Immature natural killer cell (primary cell): ENCODE measurements around the gene CCDC43. TPM values are rescaled to one million over a fixed set of nuclear protein-coding genes. Genes with fewer than 3 reads are reported as not detected.
A peak's percentile ranks its signal among the peaks of the same experiment; 100 is the strongest.
"Not testable (repeated sequence)": the region's sequence is repeated elsewhere in the genome, so short reads cannot be mapped to it uniquely, and the experiment has no call there.

Source experiments
- DNase-seq, 3 donors: peaks; one replicate each; pipeline ENCODE4 v3.0.0; 2022; ENCODE audit warnings: mixed read lengths in 1 of 3
- H3K27ac Mint-ChIP-seq, 6 donors: one replicate each; pipeline ENCODE4 v1.8.0; 2020; ENCODE audit warnings: mixed read lengths in 6 of 6, mild to moderate bottlenecking in 5 of 6, inconsistent platforms in 4 of 6, moderate library complexity in 3 of 6
- H3K27me3 Mint-ChIP-seq, 3 donors: one replicate each; pipeline ENCODE4 v1.8.0; 2020 to 2021; ENCODE audit warnings: low read depth in 3 of 3, mild to moderate bottlenecking in 3 of 3, mixed read lengths in 3 of 3, moderate library complexity in 3 of 3, inconsistent platforms in 1 of 3
- H3K36me3 Mint-ChIP-seq, 3 donors: one replicate each; pipeline ENCODE4 v1.8.0; 2020; ENCODE audit warnings: mixed read lengths in 3 of 3, inconsistent platforms in 2 of 3, mild to moderate bottlenecking in 2 of 3
- H3K4me1 Mint-ChIP-seq, 2 donors: one replicate each; pipeline ENCODE4 v1.8.0; 2020; ENCODE audit warnings: inconsistent platforms in 2 of 2, mild to moderate bottlenecking in 2 of 2, mixed read lengths in 2 of 2, moderate library complexity in 1 of 2
- H3K4me3 Mint-ChIP-seq, 5 donors: one replicate each; pipeline ENCODE4 v1.8.0; 2020; ENCODE audit warnings: mild to moderate bottlenecking in 5 of 5, mixed read lengths in 5 of 5, inconsistent platforms in 3 of 5, moderate library complexity in 3 of 5
- H3K9me3 Mint-ChIP-seq, 6 donors: one replicate each; pipeline ENCODE4 v1.8.0; 2020; ENCODE audit warnings: mild to moderate bottlenecking in 6 of 6, mixed read lengths in 6 of 6, inconsistent platforms in 4 of 6, moderate library complexity in 3 of 6
- polyA plus RNA-seq, 3 donors: library from polyadenylated mRNA; unstranded; fragments of 300-500 nt; fragmentation: Illumina TruSeq; gene quantifications; one replicate each; pipeline ENCODE4 v1.2.3, GENCODE V29; 2021

Gene CCDC43
- polyA plus RNA-seq, 3 donors from 2014 or later: 9.7 to 19.6 (median 11.4) TPM

- no peaks in the 10 kb centered on the region for H3K36me3 Mint-ChIP-seq
- peaks cover 5 to 6% of the 10 kb centered on the region in 2 donors for H3K4me1 Mint-ChIP-seq
- H3K4me3 Mint-ChIP-seq: no peak overlapping the region
- no peak overlapping the region for H3K27ac Mint-ChIP-seq
- no peak for DNase-seq
- H3K9me3 Mint-ChIP-seq: no peaks in the 10 kb centered on the region
- peaks cover 3 to 24% (median 17%) of the 10 kb centered on the region in 3 donors for H3K27me3 Mint-ChIP-seq
Measured at GRCh38 chr17:44653954-44654353, 35.6 kb downstream of the CCDC43 start.

GRCh38 chr17:44653384-44653783 lies 36.2 kb downstream of the CCDC43 start:
- Mint-ChIP-seq H3K27ac (no peak overlapping the region), H3K36me3 (no peaks in the 10 kb centered on the region), H3K9me3 (no peaks in the 10 kb centered on the region), H3K27me3 (peaks cover 3 to 24% (median 17%) of the 10 kb centered on the region in 3 donors), H3K4me1 (peaks cover 5 to 6% of the 10 kb centered on the region in 2 donors), H3K4me3 (no peak overlapping the region)
- DNase-seq: no peak

DNA sequence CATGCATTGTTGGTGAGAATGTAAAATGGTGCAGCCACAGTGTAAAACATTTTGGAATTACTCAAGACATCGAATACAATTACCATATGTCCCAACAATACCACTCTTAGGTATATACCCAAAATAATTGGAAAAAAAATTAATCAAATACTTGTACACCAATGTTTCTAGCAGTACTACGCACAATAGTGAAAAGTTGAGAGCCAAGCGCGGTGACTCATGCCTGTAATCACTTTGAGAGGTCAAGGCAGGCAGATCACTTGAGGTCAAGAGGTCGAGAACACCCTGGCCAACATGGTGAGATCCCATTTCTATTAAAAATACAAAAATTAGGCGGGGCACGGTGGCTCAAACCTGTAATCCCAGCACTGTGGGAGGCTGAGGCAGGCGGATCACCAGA lies 36.8 kb downstream of the CCDC43 start:
- H3K4me1 Mint-ChIP-seq: peaks cover 5 to 6% of the 10 kb centered on the region in 2 donors
- no peak overlapping the region for H3K4me3 Mint-ChIP-seq
- no peak for DNase-seq
- H3K27ac Mint-ChIP-seq: no peak overlapping the region
- H3K27me3 Mint-ChIP-seq: peaks cover 3 to 24% (median 15%) of the 10 kb centered on the region in 3 donors
- H3K9me3 Mint-ChIP-seq: no peaks in the 10 kb centered on the region
- H3K36me3 Mint-ChIP-seq: no peaks in the 10 kb centered on the region

GRCh38 chr17:44651228-44651627 lies 38.3 kb downstream of the CCDC43 start:
- Mint-ChIP-seq H3K27me3 (peaks cover 4 to 24% (median 7%) of the 10 kb centered on the region in 3 donors), H3K36me3 (no peaks in the 10 kb centered on the region), H3K9me3 (no peaks in the 10 kb centered on the region), H3K4me3 (no peak overlapping the region), H3K27ac (no peak overlapping the region), H3K4me1 (peaks cover 0 to 4% of the 10 kb centered on the region in 2 donors)
- DNase-seq: no peak

DNA sequence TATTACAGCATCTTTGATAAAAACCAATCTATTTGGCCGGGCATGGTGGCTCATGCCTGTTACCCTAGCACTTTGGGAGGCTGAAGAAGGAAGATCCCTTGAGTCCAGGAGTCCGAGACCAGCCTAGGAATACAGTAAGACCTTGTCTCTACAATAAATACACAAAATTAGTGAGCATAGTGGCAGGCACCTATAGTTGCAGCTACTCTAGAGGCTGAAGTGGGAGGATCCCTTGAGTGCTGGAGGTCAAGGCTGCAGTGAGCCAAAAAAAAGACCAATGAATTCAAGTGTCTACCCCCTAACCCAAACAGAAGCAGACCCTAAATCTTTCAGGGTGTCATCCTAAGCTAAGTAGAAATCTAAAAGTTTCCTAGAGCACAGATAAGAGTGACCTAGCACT lies 40.6 kb downstream of the CCDC43 start:
- Mint-ChIP-seq H3K27ac (no peak overlapping the region), H3K36me3 (no peaks in the 10 kb centered on the region), H3K9me3 (no peaks in the 10 kb centered on the region), H3K4me1 (no peaks in the 10 kb centered on the region), H3K4me3 (no peak overlapping the region), H3K27me3 (peaks cover 1 to 8% (median 7%) of the 10 kb centered on the region in 3 donors)
- DNase-seq: no peak

- Mint-ChIP-seq H3K4me3 (no peak overlapping the region), H3K27me3 (peaks cover 1 to 11% (median 2%) of the 10 kb centered on the region in 3 donors)
Measured at GRCh38 chr17:44647736-44648135, 41.8 kb downstream of the CCDC43 start.

GRCh38 chr17:44646280-44646679 lies 43.3 kb downstream of the CCDC43 start:
- no peaks in the 10 kb centered on the region for H3K9me3 Mint-ChIP-seq
- H3K27me3 Mint-ChIP-seq: peaks cover 0 to 9% (median 9%) of the 10 kb centered on the region in 3 donors
- no peaks in the 10 kb centered on the region for H3K36me3 Mint-ChIP-seq

More at GRCh38 chr17:44647736-44648135, 41.8 kb downstream of the CCDC43 start:
- H3K27ac Mint-ChIP-seq: no peak overlapping the region
- no peaks in the 10 kb centered on the region for H3K4me1 Mint-ChIP-seq
- DNase-seq: no peak
- no peaks in the 10 kb centered on the region for H3K9me3 Mint-ChIP-seq
- no peaks in the 10 kb centered on the region for H3K36me3 Mint-ChIP-seq

DNA sequence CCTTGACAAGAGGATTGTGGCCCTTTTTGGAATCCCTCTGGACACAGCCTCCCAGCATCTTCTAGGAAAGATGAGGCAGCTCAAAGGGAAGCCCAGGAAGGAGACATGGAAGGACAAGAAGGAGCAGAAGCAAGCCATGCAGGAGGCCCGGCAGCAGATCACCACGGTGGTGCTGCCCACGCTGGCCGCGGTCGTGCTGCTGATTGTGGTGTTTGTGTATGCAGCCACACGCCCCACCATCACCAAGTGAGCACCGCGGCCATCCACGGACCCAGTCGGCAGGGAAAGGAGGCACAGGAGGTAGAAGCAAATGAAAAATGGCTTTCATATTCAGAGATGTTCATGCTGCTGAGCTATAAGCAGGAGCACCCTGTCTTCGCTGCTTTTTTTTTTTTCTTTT lies 44.2 kb downstream of the CCDC43 start:
- no peak for DNase-seq
- Mint-ChIP-seq H3K36me3 (no peaks in the 10 kb centered on the region), H3K27me3 (peaks cover 0 to 9% (median 9%) of the 10 kb centered on the region in 3 donors), H3K27ac (no peak overlapping the region), H3K9me3 (no peaks in the 10 kb centered on the region), H3K4me1 (no peaks in the 10 kb centered on the region), H3K4me3 (no peak overlapping the region)

More at GRCh38 chr17:44646280-44646679, 43.3 kb downstream of the CCDC43 start:
- Mint-ChIP-seq H3K4me3 (no peak overlapping the region), H3K4me1 (no peaks in the 10 kb centered on the region), H3K27ac (no peak overlapping the region)
- DNase-seq: no peak

GRCh38 chr17:44642834-44643233 lies 46.7 kb downstream of the CCDC43 start:
- Mint-ChIP-seq H3K27me3 (peaks cover 0 to 9% (median 9%) of the 10 kb centered on the region in 3 donors), H3K36me3 (no peaks in the 10 kb centered on the region), H3K9me3 (no peaks in the 10 kb centered on the region), H3K4me1 (no peaks in the 10 kb centered on the region), H3K27ac (peak overlapping the region in 1 of 6 donors; percentile 5), H3K4me3 (no peak overlapping the region)
- no peak for DNase-seq

DNA sequence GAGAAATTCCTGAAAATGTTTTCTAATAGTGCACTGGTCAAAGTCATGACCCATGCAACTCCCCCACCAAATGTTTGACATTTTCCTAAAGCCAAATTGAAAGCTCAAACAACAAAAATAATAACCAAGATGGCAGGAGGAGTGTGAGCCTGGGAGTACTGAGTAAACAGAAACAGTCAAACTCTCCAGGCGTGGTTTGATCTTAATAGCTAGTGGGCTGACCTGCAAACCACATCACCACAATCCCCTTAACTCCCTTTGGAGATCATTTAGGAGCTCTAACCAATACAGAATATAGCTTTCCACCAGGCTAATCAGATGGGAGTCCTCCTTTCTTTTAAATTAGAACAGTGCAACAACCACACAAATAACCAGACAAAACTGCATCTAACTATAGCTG lies 52.5 kb downstream of the CCDC43 start:
- H3K9me3 Mint-ChIP-seq: no peaks in the 10 kb centered on the region
- no peak overlapping the region for H3K4me3 Mint-ChIP-seq
- no peaks in the 10 kb centered on the region for H3K4me1 Mint-ChIP-seq
- H3K36me3 Mint-ChIP-seq: no peaks in the 10 kb centered on the region
- DNase-seq: no peak
- H3K27me3 Mint-ChIP-seq: peaks cover 3 to 8% (median 3%) of the 10 kb centered on the region in 3 donors
- no peak overlapping the region for H3K27ac Mint-ChIP-seq

GRCh38 chr17:44636562-44636961 lies 53.0 kb downstream of the CCDC43 start:
- Mint-ChIP-seq H3K36me3 (no peaks in the 10 kb centered on the region), H3K27ac (no peak overlapping the region), H3K4me1 (no peaks in the 10 kb centered on the region), H3K9me3 (no peaks in the 10 kb centered on the region), H3K27me3 (peaks cover 3 to 6% (median 3%) of the 10 kb centered on the region in 3 donors), H3K4me3 (no peak overlapping the region)
- peak in 2 of 3 donors; percentile 10 to 16 for DNase-seq

GRCh38 chr17:44634401-44634800 lies 55.2 kb downstream of the CCDC43 start:
- DNase-seq, H3K4me1 Mint-ChIP-seq, H3K4me3 Mint-ChIP-seq, H3K27me3 Mint-ChIP-seq, H3K9me3 Mint-ChIP-seq, H3K27ac Mint-ChIP-seq, H3K36me3 Mint-ChIP-seq: not testable (repeated sequence)

DNA sequence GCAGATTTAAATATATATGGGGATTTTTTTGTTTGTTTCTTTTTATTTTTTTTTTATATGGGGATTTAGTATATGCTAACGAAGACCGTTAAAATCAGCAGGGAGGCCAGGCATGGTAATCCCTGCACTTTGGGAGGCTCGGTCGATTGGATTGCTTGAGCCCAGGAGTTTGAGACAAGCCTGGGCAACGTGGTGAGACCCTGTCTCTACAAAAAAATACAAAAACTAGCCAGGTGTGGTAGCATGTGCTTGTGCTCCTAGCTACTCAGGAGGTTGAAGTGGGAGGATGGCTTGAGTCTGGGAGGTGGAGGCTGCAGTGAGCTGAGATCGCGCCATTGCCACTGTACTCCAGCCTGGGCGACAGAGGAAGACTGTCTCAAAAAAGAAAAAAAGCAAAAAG lies 55.6 kb downstream of the CCDC43 start:
- no peaks in the 10 kb centered on the region for H3K9me3 Mint-ChIP-seq
- H3K27ac Mint-ChIP-seq: no peak overlapping the region
- H3K27me3 Mint-ChIP-seq: peaks cover 3 to 7% (median 3%) of the 10 kb centered on the region in 3 donors
- H3K4me3 Mint-ChIP-seq: no peak overlapping the region
- H3K36me3 Mint-ChIP-seq: no peaks in the 10 kb centered on the region
- no peaks in the 10 kb centered on the region for H3K4me1 Mint-ChIP-seq
- no peak for DNase-seq

- no peaks in the 10 kb centered on the region for H3K36me3 Mint-ChIP-seq
Measured at GRCh38 chr17:44630703-44631102, 58.9 kb downstream of the CCDC43 start.

GRCh38 chr17:44629314-44629713 lies 60.3 kb downstream of the CCDC43 start:
- Mint-ChIP-seq H3K36me3 (no peaks in the 10 kb centered on the region), H3K9me3 (no peaks in the 10 kb centered on the region), H3K27me3 (peaks cover 0 to 11% (median 7%) of the 10 kb centered on the region in 3 donors), H3K27ac (no peak overlapping the region), H3K4me1 (peaks cover 0 to 4% of the 10 kb centered on the region in 2 donors), H3K4me3 (no peak overlapping the region)
- DNase-seq: no peak

More at GRCh38 chr17:44630703-44631102, 58.9 kb downstream of the CCDC43 start:
- Mint-ChIP-seq H3K4me3 (no peak overlapping the region), H3K4me1 (peaks cover 0 to 4% of the 10 kb centered on the region in 2 donors), H3K27me3 (peaks cover 3 to 12% (median 7%) of the 10 kb centered on the region in 3 donors), H3K9me3 (no peaks in the 10 kb centered on the region), H3K27ac (no peak overlapping the region)
- DNase-seq: no peak
